ENCODE results near the gene AGAP5. TPM values are rescaled to one million over a fixed set of nuclear protein-coding genes. Genes with fewer than 3 reads are reported as not detected.
"Not testable (repeated sequence)": the region's sequence is repeated elsewhere in the genome, so short reads cannot be mapped to it uniquely, and the experiment has no call there.

Gene AGAP5
- total RNA-seq, 1 experiment from 2014 or later = 6.6 TPM

DNA sequence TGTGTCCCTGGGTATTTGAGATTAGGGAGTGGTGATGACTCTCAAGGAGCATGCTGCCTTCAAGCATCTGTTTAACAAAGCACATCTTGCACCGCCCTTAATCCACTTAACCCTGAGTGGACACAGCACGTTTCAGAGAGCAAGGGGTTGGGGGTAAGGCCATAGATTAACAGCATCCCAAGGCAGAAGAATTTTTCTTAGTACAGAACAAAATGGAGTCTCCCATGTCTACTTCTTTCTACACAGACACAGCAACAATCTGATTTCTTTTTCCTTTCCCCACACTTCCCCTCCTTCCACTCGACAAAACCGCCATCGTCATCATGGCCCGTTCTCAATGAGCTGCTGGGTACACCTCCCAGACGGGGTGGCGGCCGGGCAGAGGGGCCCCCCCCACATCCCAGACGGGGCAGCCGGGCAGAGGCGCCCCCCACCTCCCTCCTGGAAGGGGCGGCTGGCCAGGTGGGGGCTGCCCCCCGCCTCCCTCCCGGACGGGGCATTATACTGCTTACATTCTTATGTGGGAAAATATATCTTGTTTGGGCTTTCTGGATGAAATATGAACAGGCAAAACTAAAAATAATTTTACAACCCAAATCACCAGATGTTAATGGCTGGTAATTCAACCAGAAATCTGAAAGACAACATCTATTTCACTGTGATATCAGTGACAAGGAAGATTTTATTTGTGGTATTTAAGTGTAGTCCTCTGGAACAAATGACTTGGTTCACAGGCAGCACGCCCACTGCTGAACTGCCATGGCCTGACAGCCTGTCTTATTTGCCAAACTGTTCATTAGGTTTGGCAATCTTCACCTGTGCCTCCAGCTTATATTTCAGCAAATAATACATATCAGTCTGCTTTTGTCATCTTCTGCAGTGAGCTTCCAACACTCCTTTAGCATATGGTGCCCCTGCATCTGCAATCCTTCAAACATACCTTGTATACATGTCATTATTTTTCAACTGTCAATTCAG is 17.6 kb upstream of the AGAP5 start:
- DNase-seq (ENCODE audit: low read depth, low spot score); intact Hi-C loops (cut with micrococcal nuclease; ENCODE audit: unreplicated experiment); H3K27me3 ChIP-seq (ENCODE audit: control insufficient read depth, insufficient read depth, low read length); H3K9me3 ChIP-seq (ENCODE audit: control insufficient read depth, insufficient read depth, low read depth, low read length); H3K4me1 ChIP-seq (ENCODE audit: control insufficient read depth, insufficient read depth, low read length); BruUV-seq (replicated peaks); in situ Hi-C loops (cut with HindIII; ENCODE audit: low pct_unique_long_range_greater_than_20kb, low sequenced_read_pairs); H3K27ac ChIP-seq (ENCODE audit: low read length); ATAC-seq; CTCF ChIA-PET; H3K4me3 ChIP-seq (ENCODE audit: low read depth in 2 of 2, low read length in 2 of 2); POLR2A ChIA-PET: not testable (repeated sequence)
- peaks cover 36% of the 10 kb centered on the region for H3K36me3 ChIP-seq (ENCODE audit: control insufficient read depth, insufficient read depth, low read length)

GRCh38 chr10:73714483-73714882 is 16.6 kb upstream of the AGAP5 start:
- POLR2A ChIA-PET; H3K27ac ChIP-seq (ENCODE audit: low read length); DNase-seq (ENCODE audit: low read depth, low spot score); H3K4me3 ChIP-seq (ENCODE audit: low read depth in 2 of 2, low read length in 2 of 2); H3K4me1 ChIP-seq (ENCODE audit: control insufficient read depth, insufficient read depth, low read length); in situ Hi-C loops (cut with HindIII; ENCODE audit: low pct_unique_long_range_greater_than_20kb, low sequenced_read_pairs); intact Hi-C loops (cut with micrococcal nuclease; ENCODE audit: unreplicated experiment); ATAC-seq; CTCF ChIA-PET; BruUV-seq (replicated peaks); H3K27me3 ChIP-seq (ENCODE audit: control insufficient read depth, insufficient read depth, low read length); H3K9me3 ChIP-seq (ENCODE audit: control insufficient read depth, insufficient read depth, low read depth, low read length): not testable (repeated sequence)
- H3K36me3 ChIP-seq (ENCODE audit: control insufficient read depth, insufficient read depth, low read length) = peaks cover 33% of the 10 kb centered on the region

DNA sequence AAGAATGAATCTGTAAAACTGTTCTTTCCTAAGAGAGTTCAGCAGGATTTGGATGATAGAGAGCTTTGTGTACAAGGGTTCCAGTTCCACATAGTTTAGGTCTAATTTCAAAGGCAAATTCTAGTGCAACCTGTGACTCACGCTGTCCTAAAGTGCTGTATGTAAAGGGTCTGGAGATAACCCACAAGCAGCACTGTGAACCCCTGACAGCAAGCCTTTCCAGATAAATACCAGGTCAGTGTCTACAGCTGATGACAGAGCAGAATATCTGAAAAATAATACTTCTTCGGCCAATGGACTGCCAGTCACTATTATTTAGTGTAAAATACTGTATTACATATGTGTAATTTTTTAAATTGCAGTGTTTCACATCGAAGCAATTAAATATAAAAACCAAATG is 16.0 kb upstream of the AGAP5 start:
- TSS peak; percentile 16 for BruUV-seq (replicated peaks)
- H3K9me3 ChIP-seq (ENCODE audit: control insufficient read depth, insufficient read depth, low read depth, low read length); CTCF ChIA-PET; H3K27ac ChIP-seq (ENCODE audit: low read length); ATAC-seq; in situ Hi-C loops (cut with HindIII; ENCODE audit: low pct_unique_long_range_greater_than_20kb, low sequenced_read_pairs); POLR2A ChIA-PET; intact Hi-C loops (cut with micrococcal nuclease; ENCODE audit: unreplicated experiment); H3K4me3 ChIP-seq (ENCODE audit: low read depth in 2 of 2, low read length in 2 of 2); H3K4me1 ChIP-seq (ENCODE audit: control insufficient read depth, insufficient read depth, low read length); H3K27me3 ChIP-seq (ENCODE audit: control insufficient read depth, insufficient read depth, low read length); DNase-seq (ENCODE audit: low read depth, low spot score): not testable (repeated sequence)
- H3K36me3 ChIP-seq (ENCODE audit: control insufficient read depth, insufficient read depth, low read length) = peaks cover 32% of the 10 kb centered on the region

DNA sequence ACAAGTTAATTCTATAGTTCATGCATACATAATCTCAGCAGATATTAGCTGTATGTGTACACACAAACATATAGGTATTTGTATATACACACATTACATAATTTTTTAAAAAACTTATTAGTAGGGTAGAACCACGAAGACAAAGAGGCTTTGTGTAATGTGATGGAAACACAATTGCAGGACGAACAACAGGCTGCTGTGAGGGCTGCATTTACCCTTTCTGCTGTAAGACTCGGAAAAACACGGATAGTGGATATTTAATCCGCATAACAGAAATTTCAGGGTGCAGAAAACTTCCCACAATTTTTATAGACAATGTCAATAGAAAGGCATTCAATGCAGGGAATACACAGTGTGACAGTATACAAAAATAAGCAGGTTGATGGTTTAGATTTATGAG is 13.8 kb upstream of the AGAP5 start:
- peaks cover 10% of the 10 kb centered on the region for H3K36me3 ChIP-seq (ENCODE audit: control insufficient read depth, insufficient read depth, low read length)
- H3K9me3 ChIP-seq (ENCODE audit: control insufficient read depth, insufficient read depth, low read depth, low read length); ATAC-seq; CTCF ChIA-PET; H3K4me3 ChIP-seq (ENCODE audit: low read depth in 2 of 2, low read length in 2 of 2); in situ Hi-C loops (cut with HindIII; ENCODE audit: low pct_unique_long_range_greater_than_20kb, low sequenced_read_pairs); BruUV-seq (replicated peaks); H3K27ac ChIP-seq (ENCODE audit: low read length); DNase-seq (ENCODE audit: low read depth, low spot score); H3K4me1 ChIP-seq (ENCODE audit: control insufficient read depth, insufficient read depth, low read length); POLR2A ChIA-PET; H3K27me3 ChIP-seq (ENCODE audit: control insufficient read depth, insufficient read depth, low read length); intact Hi-C loops (cut with micrococcal nuclease; ENCODE audit: unreplicated experiment): not testable (repeated sequence)

DNA sequence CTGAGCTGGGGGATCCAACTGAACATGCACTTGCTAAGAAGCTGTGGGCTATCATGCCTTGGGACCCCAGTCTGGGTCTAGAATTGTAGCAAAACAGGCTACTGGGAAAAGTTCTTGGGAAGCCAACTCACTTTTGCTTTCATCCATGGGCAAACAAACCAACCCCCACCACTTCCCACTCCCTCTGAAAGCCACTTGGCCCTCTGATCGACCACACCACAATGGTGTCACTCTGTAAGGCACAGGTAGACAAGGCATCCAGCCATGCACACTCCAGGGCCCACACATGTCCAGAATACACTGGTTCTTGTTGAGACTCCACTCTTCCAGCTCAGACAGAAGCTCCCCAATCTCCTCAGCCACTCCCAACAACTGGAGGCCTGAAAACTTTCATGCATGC is 10.2 kb upstream of the AGAP5 start:
- intact Hi-C loops (cut with micrococcal nuclease; ENCODE audit: unreplicated experiment); H3K27me3 ChIP-seq (ENCODE audit: control insufficient read depth, insufficient read depth, low read length); H3K9me3 ChIP-seq (ENCODE audit: control insufficient read depth, insufficient read depth, low read depth, low read length); H3K4me3 ChIP-seq (ENCODE audit: low read depth in 2 of 2, low read length in 2 of 2); DNase-seq (ENCODE audit: low read depth, low spot score); H3K27ac ChIP-seq (ENCODE audit: low read length); H3K4me1 ChIP-seq (ENCODE audit: control insufficient read depth, insufficient read depth, low read length); BruUV-seq (replicated peaks); CTCF ChIA-PET; H3K36me3 ChIP-seq (ENCODE audit: control insufficient read depth, insufficient read depth, low read length); in situ Hi-C loops (cut with HindIII; ENCODE audit: low pct_unique_long_range_greater_than_20kb, low sequenced_read_pairs); POLR2A ChIA-PET; ATAC-seq: not testable (repeated sequence)

- H3K27ac ChIP-seq (ENCODE audit: low read length); H3K4me3 ChIP-seq (ENCODE audit: low read depth in 2 of 2, low read length in 2 of 2); intact Hi-C loops (cut with micrococcal nuclease; ENCODE audit: unreplicated experiment); DNase-seq (ENCODE audit: low read depth, low spot score); CTCF ChIA-PET; in situ Hi-C loops (cut with HindIII; ENCODE audit: low pct_unique_long_range_greater_than_20kb, low sequenced_read_pairs); H3K36me3 ChIP-seq (ENCODE audit: control insufficient read depth, insufficient read depth, low read length); H3K9me3 ChIP-seq (ENCODE audit: control insufficient read depth, insufficient read depth, low read depth, low read length); ATAC-seq; POLR2A ChIA-PET; BruUV-seq (replicated peaks); H3K27me3 ChIP-seq (ENCODE audit: control insufficient read depth, insufficient read depth, low read length); H3K4me1 ChIP-seq (ENCODE audit: control insufficient read depth, insufficient read depth, low read length): not testable (repeated sequence)
These were observed 9.7 kb upstream of the AGAP5 start for GRCh38 chr10:73707628-73708027.

GRCh38 chr10:73706488-73706887 is 8.6 kb upstream of the AGAP5 start:
- H3K36me3 ChIP-seq (ENCODE audit: control insufficient read depth, insufficient read depth, low read length); DNase-seq (ENCODE audit: low read depth, low spot score); ATAC-seq; H3K27ac ChIP-seq (ENCODE audit: low read length); CTCF ChIA-PET; H3K4me1 ChIP-seq (ENCODE audit: control insufficient read depth, insufficient read depth, low read length); H3K4me3 ChIP-seq (ENCODE audit: low read depth in 2 of 2, low read length in 2 of 2); in situ Hi-C loops (cut with HindIII; ENCODE audit: low pct_unique_long_range_greater_than_20kb, low sequenced_read_pairs); BruUV-seq (replicated peaks); intact Hi-C loops (cut with micrococcal nuclease; ENCODE audit: unreplicated experiment); H3K27me3 ChIP-seq (ENCODE audit: control insufficient read depth, insufficient read depth, low read length); POLR2A ChIA-PET; H3K9me3 ChIP-seq (ENCODE audit: control insufficient read depth, insufficient read depth, low read depth, low read length): not testable (repeated sequence)

Measured in Panc1 (cell line).